Activated CD8-positive, alpha-beta memory T cell treated with anti-CD3 and anti-CD28 coated beads for 48 hours (primary cell): ENCODE results near the gene SHB.

Source experiments
- DNase-seq, 3 experiments: peaks; one replicate each; pipeline ENCODE4 v3.0.0-alpha.2; 2020; ENCODE audit warnings: low read depth in 2 of 3, low spot score in 2 of 3

Gene SHB

DNA sequence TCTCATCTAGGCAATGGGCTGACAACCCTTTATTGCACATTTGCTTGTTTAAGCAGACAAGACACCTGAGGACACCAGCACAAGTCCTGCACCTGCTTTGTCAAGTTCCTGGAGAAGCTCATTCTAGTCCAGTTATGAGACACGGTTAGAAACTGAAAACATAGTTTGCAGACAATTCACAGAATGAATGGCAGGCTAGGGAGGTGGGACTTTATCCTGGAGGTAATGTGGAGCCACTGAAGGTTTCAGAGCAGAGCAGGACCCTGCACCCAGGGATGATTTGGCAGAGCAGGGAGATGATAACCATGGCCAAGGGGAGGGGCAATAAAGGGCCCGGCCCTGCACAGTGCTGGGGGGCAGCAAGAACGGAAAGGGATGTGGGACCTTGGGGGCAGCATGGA, 114.4 kb downstream of the SHB start:
- no peak for DNase-seq

DNA sequence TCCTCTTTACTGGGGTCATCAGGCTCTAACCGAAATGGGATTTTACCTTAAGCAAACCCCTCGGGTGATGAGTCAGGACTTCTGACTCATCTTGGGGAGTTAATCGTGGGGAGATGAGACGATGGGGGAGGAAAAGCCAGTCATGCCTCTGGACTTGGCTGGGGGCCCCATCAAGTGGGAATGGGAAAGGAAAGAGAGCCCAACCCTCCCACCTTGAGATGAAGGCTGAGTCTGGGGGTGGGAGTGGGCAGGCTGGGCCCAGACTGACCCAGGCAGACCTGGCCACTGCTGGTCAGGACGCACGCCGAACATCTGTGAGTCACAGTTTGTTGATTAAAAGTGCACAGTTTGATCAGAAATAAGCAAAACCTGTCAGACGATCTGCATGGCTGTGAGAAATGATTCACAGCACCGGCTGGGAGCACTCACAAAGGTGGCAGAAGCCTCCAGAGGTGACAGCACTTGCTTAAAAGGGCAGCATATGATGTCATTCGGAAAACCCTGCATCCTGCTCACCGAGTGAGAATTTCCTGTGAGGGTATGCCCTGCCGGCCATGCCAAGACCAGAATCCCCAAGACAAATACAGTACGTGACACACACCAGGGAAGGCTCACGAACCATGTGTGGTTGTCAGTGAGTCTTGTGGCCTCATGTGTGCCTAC, 115.1 kb downstream of the SHB start:
- peak in 2 of 3 experiments; percentile 19 to 30 for DNase-seq

DNA sequence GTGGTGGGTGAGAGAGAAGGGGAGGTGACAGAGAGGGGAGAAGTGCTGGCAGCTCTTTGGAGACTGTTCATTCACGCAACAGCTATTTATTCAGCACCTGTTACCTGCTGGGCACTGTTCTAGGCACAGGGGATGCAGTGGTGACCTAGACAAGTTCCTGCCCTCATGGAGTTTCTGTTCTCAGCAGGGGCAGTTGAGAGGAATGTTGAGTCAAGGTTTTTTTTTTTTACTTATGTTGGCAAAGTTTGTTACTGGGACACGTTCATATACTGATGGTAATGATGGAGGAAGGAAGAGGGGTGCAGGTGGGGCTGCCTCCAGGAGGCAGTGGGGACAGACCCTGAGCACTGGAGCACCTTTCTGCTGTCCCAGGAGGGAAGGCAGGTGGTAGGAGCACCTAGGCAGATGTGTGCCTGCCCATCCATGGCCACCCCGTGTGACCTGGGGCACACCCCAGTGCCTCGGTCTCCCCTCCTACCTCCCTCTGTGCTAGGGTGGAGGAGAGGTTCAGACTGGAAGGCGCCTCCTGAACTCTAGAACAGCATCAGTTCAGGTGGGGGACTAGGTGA, 115.7 kb downstream of the SHB start:
- no peak for DNase-seq

DNA sequence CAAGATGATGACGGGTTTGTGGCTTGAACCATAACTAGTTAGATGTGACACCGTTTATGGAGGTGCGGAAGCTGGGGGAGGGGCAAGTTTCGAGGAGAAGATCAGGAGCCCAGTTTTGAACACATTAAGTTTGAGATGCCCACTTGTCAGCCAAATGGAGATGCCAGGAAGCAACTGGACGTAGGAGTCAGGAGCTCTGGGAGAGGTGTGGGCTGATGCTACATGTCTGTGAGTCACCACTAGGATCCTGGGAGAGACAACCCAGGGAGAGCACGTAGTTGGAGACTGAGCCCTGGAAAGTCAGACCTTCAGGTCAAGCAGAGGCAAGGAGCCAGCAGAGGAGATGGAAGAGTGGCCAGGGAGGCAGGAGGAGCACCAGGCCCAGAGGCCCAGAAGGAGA, 116.3 kb downstream of the SHB start:
- DNase-seq = no peak

GRCh38 chr9:37951671-37952449, 117.2 kb downstream of the SHB start:
- no peak for DNase-seq

DNA sequence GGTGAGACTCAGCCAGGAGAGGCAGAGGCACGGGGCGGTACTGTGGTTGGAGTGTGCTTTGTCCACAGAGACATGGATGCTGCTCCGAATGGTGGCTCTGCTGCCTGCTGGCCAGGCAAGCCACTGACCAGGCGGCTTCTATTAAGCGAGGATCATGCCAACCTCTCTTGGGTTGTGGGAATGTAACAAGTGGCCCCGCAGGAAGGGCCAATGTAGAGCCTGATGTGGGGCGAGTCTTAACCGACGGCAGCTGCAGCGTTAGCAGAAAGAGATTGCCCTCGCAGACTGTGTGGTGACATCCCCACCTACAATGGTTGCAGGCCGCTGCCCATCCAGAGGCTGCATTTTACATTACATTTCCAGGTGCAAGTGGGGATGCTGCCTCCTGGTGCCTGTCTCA, 118.5 kb downstream of the SHB start:
- no peak for DNase-seq

GRCh38 chr9:37949576-37949975, 119.5 kb downstream of the SHB start:
- no peak for DNase-seq

DNA sequence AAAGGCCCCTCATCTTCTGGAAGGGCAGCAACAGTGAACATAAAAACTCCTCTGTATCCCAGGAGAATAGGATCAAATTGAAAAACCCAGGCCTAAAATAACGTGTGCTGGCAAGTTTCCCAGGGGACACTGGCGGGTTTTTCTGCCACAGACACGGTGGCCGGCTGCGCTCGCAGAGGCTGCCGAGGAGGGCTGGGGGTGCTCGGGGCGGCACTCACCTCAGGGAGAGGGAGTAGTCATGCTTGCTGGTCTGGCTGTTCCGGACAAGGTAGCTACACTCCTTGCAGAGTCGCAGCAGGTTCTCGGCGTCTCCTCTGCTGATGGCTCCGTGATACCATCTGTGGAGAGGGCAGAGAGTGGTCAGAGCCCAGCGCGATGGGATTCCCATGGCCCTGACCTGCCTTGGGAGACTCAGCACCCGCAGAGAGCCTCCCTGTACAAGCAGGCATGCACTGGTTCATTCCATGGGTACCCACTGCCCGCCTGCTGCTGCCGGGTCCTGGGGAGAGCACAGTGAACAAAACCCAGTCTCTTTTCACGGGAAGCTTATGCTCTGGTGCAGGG, 120.5 kb downstream of the SHB start:
- DNase-seq = no peak

- DNase-seq = no peak
Observed at GRCh38 chr9:37947977-37948376, 121.0 kb downstream of the SHB start.

DNA sequence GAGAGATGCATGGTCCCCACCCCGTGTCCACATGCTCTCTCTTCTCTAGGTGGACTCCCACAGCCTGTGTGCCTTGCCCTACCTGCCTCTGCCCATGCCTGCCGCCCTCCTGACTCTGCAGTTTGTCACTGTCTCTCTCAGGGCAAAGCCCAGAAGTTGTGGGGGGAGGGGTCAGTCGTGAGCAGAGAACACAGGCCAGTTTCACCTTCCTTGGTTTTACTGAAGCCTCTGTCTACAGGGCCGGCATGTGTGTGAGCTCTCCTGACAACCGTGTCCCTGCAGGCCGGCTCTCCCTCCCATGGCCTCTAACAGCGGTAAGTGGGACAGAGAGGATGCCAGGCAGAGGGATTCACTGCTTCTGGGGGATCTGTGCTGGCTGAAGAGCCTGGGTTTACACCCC, 121.6 kb downstream of the SHB start:
- DNase-seq = no peak

DNA sequence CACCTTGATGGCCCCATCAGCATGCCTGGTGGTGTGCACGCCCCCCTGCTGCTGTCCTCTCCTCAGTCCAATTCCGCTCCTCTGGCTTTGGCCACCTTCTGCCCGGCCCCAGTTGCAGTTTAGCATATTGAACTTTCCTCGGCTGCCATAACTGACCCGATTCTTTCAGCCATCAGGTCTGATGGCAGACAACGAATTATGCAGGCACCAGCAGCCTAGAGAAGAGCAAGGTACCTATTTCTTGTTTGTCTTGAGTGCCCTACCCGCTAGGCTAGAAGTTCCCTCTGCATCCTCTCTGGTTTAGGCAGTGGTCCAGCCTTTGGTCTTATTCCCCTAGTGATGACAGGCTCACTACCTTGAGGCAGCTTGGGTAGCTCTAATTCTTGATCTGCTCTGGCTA, 122.1 kb downstream of the SHB start:
- DNase-seq = no peak

GRCh38 chr9:37946041-37946440, 123.0 kb downstream of the SHB start:
- no peak for DNase-seq

GRCh38 chr9:37944671-37945481, 124.2 kb downstream of the SHB start:
- no peak for DNase-seq

GRCh38 chr9:37944266-37944650, 124.8 kb downstream of the SHB start:
- no peak for DNase-seq

DNA sequence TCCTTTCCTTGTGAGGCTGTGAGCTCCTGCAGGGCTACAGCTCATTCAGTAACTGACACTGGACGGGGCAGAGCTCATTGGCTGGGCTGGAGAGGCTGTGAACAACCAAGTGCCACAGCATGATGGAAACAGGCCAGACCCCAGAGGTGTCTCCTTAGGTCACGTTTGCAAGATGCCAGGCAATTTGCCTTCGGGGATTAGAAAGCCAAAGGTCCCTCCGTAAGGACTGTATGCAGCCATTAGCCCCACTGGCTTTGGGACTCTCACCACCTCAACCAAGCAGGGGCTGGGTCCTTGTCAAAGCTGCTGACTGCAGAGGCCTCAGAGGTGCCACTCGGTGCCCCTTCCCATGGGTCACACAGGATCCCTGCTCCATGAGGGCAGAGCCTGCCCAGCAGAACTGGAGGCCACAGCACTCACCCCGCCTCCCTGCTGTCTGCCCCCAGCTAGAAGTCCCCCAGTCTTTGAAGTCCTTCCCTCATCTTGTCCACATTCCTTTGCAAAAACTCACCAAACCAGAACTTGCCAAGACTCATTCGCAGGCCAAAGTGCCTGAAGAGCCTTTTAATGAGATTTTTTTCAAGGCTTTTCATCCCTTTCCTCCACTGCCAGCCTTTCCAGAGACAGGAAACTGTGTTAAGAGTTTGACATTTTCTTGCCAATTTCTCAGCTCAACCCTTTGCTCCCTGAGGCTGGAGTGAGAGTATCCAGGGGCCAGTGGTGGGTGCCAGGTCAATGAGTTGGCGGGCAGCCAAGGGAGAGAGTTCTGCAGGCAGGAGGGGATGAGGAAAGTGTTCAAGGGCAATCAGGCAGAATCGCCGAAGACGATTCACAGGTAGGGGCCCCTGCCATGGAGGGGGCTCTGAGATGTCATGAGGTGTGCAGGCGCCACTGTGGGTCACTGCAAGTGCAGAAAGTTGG, 125.4 kb downstream of the SHB start:
- no peak for DNase-seq

GRCh38 chr9:37942621-37943344, 126.2 kb downstream of the SHB start:
- DNase-seq = no peak

DNA sequence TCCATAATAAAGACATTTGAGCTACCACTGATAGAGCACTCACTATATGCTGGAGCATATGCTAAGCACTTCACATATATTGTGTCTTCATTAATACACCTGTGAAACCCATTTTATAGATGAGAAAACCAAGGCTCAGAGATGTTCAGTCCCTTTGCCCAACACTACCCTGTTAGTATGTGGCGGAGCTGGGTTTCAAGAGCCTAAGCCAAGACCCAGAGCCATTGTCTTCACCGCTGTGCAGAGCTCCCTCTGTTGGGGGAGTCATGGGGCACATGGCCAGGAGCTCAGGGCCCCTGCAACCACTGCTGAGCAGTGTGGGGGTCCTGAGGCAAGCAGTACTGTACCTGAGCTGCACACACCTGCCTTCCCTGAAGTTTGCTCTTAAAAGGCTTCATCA, 127.8 kb downstream of the SHB start:
- DNase-seq = no peak

DNA sequence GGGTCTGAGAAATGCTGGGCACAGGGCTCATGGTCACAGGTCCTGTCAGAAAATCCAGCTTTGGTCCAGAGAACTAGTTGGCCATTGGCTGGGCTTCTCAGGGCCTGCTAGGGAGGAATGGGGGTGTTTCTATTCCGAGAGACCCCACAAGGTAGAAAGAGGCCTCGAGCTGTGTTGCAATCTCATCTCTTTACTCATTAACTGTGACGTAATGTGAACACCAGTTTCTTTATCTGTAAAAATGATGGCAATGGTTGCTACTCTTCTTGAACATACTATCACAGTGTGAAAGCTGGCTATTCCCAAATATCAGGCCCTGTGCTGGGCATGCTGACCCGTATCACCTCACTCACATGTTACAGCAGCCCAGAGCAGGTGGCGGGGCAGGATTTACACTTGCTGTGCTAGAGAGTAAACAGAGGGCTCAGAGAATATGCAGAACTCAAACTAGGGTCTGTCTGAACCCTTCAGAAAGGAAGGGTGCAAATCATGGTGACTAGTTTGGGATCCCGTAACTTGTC, 129.4 kb downstream of the SHB start:
- DNase-seq = no peak

- no peak for DNase-seq
Observed at GRCh38 chr9:37938121-37938891, 130.7 kb downstream of the SHB start.
